Measurements from ENCODE around the gene UBTD2. TPM values are rescaled to one million over a fixed set of nuclear protein-coding genes. Genes with fewer than 3 reads are reported as not detected.

The UBTD2 gene
- total RNA-seq, 1 experiment from 2014 or later, result 22.6 TPM

GRCh38 chr5:172322028-172322965 is 38.7 kb upstream of the UBTD2 start:
- BruUV-seq (replicated peaks), result no TSS peak
- H3K9me2 ChIP-seq (replicated peaks; ENCODE audit: low read length), result no peaks in the 10 kb centered on the region
- ChIA-PET CTCF (no interaction called here), POLR2A (ENCODE audit: unreplicated experiment) (no interaction called here)
- TF ChIP-seq EZH2phosphoT487 (IDR thresholded peaks at IDR 0.05; ENCODE audit: borderline replicate concordance, low read length), result no peak
- TF ChIP-seq EZH2 (IDR thresholded peaks at IDR 0.05; ENCODE audit: low read length, unreplicated experiment), result no peak
- TF ChIP-seq CTCF (conservative IDR thresholded peaks at IDR 0.05; ENCODE audit: low read depth, low read length), result no peak
- no peaks in the 10 kb centered on the region for H3K27me3 ChIP-seq (ENCODE audit: low read length)
- ATAC-seq (peak; percentile 15; the same call in 1 of the 2 replicates), DNase-seq (no peak)
- intact Hi-C loops (cut with micrococcal nuclease), result no loop called here
- H3F3A ChIP-seq (ENCODE audit: low read length, unreplicated experiment), result no peaks in the 10 kb centered on the region
- H3K36me3 ChIP-seq (ENCODE audit: low read depth, low read length), result no peaks in the 10 kb centered on the region
- H3K4me3 ChIP-seq (ENCODE audit: low read length), result no peak overlapping the region
- H3K79me2 ChIP-seq (ENCODE audit: low read length), result no peaks in the 10 kb centered on the region
- H3K4me2 ChIP-seq (ENCODE audit: low read length), result no peak overlapping the region
- H2AFZ ChIP-seq (ENCODE audit: low read length), result 0 out of 2 replicates have a peak overlapping the region, but pooled peaks have one; percentile 36
- no peak overlapping the region for H3K27ac ChIP-seq (ENCODE audit: low read length)
- H3K9ac ChIP-seq (ENCODE audit: low read length), result no peak overlapping the region
- H4K20me1 ChIP-seq (ENCODE audit: low read length), result no peaks in the 10 kb centered on the region
- H3K4me1 ChIP-seq (ENCODE audit: insufficient read depth, low read length), result no peaks in the 10 kb centered on the region
- no peaks in the 10 kb centered on the region for H3K9me3 ChIP-seq (ENCODE audit: low read length)

GRCh38 chr5:172321593-172321992 is 38.0 kb upstream of the UBTD2 start:
- Histone ChIP-seq H3K27me3 (ENCODE audit: low read length) (no peaks in the 10 kb centered on the region), H3K4me1 (ENCODE audit: insufficient read depth, low read length) (no peaks in the 10 kb centered on the region), H3K4me2 (ENCODE audit: low read length) (no peak overlapping the region), H3K9ac (ENCODE audit: low read length) (no peak overlapping the region), H3K27ac (ENCODE audit: low read length) (no peak overlapping the region), H3K36me3 (ENCODE audit: low read depth, low read length) (no peaks in the 10 kb centered on the region), H3F3A (ENCODE audit: low read length, unreplicated experiment) (no peaks in the 10 kb centered on the region), H3K9me2 (replicated peaks; ENCODE audit: low read length) (no peaks in the 10 kb centered on the region), H3K79me2 (ENCODE audit: low read length) (no peaks in the 10 kb centered on the region), H4K20me1 (ENCODE audit: low read length) (no peaks in the 10 kb centered on the region), H2AFZ (ENCODE audit: low read length) (0 out of 2 replicates have a peak overlapping the region, but pooled peaks have one; percentile 36), H3K9me3 (ENCODE audit: low read length) (no peaks in the 10 kb centered on the region), H3K4me3 (ENCODE audit: low read length) (no peak overlapping the region)
- ChIA-PET POLR2A (ENCODE audit: unreplicated experiment) (no interaction called here), CTCF (no interaction called here)
- BruUV-seq (replicated peaks), result no TSS peak
- TF ChIP-seq EZH2 (IDR thresholded peaks at IDR 0.05; ENCODE audit: low read length, unreplicated experiment) (no peak), EZH2phosphoT487 (IDR thresholded peaks at IDR 0.05; ENCODE audit: borderline replicate concordance, low read length) (no peak), CTCF (conservative IDR thresholded peaks at IDR 0.05; ENCODE audit: low read depth, low read length) (no peak)
- intact Hi-C loops (cut with micrococcal nuclease), result no loop called here
- no peak for ATAC-seq
- DNase-seq, result no peak

Measured in PC-3 (cell line).